GM19372 (cell line): ENCODE measurements around the gene FLOT1.

Source experiments
- ATAC-seq: cut with Tn5 transposase; IDR thresholded peaks from one replicate; pipeline ENCODE4 v1.9.1; 2021; ENCODE audit warnings: mild to moderate bottlenecking, low read depth, moderate library complexity; ENCODE audit not compliant: unreplicated experiment

FLOT1 gene, protein sequence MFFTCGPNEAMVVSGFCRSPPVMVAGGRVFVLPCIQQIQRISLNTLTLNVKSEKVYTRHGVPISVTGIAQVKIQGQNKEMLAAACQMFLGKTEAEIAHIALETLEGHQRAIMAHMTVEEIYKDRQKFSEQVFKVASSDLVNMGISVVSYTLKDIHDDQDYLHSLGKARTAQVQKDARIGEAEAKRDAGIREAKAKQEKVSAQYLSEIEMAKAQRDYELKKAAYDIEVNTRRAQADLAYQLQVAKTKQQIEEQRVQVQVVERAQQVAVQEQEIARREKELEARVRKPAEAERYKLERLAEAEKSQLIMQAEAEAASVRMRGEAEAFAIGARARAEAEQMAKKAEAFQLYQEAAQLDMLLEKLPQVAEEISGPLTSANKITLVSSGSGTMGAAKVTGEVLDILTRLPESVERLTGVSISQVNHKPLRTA

GRCh38 chr6:30742316-30743098 lies at the start of gene FLOT1:
TSS of gene FLOT1 (minus strand) at chr6:30742687. CDS start at chr6:30742189, 498 bp downstream.
- peak; percentile 73 for ATAC-seq

DNA sequence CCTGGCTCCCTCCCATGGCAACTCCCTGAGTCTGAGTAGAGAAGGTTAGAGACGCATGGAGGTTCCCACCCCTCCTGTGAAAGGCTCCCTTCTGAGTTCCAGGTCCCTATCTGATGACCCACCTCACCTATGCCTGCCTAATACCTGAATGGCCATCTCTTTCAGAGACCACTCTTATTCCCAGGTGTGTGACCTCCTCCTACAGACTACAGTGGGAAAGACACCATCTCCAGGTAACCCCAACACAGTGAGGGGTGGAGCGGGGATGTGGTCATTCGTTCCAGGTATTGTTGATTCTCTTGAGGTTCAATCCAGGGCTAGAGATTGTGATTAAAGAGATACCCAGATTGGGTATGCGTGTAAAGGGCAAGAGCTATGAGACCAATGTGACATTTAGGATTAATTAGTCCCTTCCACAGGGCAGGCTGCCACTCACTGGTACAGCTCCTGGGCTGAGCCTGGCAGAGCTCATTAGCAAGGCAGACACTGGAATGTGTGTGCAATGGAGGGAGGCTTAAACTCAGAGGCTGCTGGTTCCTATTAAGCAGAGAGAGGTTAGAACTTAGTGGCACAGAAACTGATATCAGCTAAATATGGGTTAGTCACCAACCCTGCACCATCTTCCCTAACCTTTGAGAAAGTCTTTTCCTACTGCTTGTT lies 48.4 kb upstream of the FLOT1 start:
- ATAC-seq = no peak

- ATAC-seq = no peak
Measured at GRCh38 chr6:30789606-30790005, 47.1 kb upstream of the FLOT1 start.

DNA sequence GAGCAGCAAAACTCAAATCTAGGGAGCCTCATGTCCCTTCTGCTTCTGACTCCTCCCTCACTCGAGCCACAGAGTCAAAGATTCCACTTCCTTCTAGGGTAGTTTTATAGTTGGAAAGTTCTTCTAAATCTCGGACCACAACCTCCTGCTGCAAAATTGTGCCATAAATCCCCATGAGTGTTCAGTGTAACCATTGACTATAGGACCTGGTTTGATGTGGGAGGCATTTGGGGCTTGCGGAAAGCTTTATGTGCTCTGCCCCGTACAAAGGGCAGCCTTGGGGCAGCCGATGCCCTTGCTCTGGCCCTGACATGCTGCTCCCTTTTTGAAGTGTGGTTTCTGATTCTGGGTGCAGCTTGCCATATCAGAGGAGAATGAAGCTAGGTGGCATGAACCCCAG lies 45.5 kb upstream of the FLOT1 start:
- ATAC-seq = no peak

DNA sequence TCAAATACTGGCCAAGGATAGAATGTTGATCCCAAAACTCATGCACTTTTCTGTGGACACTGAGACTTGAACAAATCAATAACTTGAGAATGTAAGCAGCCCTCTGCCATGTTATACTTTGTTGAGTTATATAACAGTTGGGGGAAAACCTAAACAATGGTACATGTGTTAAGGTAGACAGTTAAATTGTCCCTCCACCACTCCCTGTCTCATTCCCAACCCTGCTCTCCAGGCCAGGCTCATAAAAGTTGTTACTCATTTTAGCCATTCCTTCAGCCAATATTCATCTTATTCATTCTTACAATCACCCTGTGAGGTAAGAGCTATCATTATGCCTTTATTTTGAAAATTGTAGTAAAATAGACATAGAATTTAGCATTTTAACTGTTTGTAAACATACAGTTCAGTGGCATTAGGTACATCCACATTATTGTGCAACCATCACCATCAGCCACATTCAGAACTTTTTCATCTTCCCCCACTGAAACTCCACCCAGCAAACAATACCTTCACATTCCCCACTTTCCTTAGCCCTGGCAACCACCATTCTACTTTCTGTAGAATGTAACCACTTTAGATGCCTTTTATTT lies 40.0 kb upstream of the FLOT1 start:
- no peak for ATAC-seq

- ATAC-seq = no peak
Measured at GRCh38 chr6:30781743-30782424, 39.4 kb upstream of the FLOT1 start.

- no peak for ATAC-seq
Measured at GRCh38 chr6:30781395-30781742, 38.9 kb upstream of the FLOT1 start.

- no peak for ATAC-seq
Measured at GRCh38 chr6:30780642-30780920, 38.1 kb upstream of the FLOT1 start.

DNA sequence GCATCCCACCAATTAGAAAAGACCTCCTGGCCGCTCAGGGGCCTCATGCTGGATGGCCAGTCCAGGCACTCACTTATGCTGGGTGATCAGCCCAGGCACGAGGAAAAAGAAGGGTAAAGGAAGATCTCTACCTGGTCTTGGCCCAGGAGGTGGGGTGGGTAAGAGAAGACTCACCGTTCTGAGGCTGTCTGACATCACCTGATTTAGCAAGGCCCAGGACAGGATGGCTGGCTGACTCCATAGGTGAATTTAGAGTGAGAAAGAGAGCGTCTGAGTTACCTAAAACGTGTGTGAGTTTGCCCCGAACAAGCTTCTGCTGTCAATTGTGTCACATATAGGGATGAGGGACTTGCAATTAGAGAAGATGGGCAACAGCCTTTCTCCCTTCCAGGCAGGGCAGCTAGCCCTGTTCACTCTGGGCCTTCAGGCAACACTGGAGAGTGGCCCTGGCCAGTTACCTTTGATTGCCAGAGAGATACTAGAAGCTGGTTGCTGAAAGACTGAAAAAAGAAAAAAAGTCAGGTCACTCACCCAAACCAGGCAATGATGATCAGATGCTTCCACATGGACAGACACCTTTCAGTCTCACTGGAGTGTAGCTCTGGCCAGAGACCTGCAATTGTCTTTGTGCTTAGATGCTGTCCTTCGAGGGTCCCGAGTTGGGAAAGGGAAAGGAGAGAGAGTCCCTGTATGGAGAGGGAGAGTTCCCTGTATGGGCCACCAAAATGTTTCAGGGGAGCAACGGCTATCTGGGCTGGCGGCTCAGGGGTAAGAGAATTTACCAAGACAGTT lies 37.6 kb upstream of the FLOT1 start:
- ATAC-seq = no peak

DNA sequence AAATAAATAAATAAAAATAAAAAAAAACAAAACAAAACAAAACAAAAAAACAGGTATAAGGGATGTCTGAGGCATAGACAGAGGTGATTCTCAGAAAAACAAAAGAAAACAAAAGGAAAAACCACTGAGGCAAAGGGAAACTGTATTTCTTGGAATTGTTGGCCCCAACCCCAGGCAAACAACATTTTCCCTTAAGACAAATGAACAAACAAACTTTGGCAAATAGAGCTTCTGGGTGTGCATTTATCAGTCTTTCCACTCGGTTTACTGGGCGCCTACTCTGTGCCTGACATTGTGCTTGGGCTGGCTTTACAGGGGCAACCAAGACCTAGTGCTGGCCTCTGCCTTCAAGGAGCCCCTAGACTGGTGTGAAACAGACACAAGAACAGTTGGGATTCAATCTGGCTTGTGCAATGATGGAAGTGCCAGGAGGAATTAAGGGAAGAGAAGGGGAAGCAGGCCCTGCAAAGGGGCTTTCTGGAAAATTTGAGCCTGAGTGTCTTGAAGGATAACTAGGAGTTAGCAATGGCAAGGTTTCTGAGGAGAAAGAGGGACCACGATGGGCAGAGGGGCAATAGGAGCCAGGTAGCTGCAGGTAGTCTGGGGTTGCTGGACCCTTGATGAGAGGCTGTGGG lies 35.6 kb upstream of the FLOT1 start:
- ATAC-seq = no peak

GRCh38 chr6:30777155-30777485 lies 34.6 kb upstream of the FLOT1 start:
- no peak for ATAC-seq

- ATAC-seq = no peak
Measured at GRCh38 chr6:30776390-30777154, 34.1 kb upstream of the FLOT1 start.

- no peak for ATAC-seq
Measured at GRCh38 chr6:30775104-30775503, 32.6 kb upstream of the FLOT1 start.

- no peak for ATAC-seq
Measured at GRCh38 chr6:30774701-30775100, 32.2 kb upstream of the FLOT1 start.

DNA sequence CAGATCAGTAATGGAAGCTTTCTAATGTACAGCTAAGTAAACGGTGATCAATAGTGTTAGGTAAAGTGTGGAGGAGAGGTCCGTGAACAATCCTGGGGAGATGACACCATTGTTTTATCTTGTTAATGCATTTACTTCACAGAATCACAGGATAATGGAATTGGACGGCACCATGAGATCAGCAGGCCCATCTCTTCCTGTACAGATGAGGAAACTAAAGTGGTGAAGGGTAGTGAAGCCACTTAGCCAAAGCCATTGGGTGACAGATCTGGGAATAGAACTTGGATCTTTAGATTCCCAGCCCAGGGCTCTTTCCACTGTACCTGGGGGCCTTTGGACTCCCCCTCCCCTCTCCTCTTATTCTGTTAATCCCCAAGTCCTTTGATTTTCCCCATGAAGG lies 28.1 kb upstream of the FLOT1 start:
- ATAC-seq = no peak

DNA sequence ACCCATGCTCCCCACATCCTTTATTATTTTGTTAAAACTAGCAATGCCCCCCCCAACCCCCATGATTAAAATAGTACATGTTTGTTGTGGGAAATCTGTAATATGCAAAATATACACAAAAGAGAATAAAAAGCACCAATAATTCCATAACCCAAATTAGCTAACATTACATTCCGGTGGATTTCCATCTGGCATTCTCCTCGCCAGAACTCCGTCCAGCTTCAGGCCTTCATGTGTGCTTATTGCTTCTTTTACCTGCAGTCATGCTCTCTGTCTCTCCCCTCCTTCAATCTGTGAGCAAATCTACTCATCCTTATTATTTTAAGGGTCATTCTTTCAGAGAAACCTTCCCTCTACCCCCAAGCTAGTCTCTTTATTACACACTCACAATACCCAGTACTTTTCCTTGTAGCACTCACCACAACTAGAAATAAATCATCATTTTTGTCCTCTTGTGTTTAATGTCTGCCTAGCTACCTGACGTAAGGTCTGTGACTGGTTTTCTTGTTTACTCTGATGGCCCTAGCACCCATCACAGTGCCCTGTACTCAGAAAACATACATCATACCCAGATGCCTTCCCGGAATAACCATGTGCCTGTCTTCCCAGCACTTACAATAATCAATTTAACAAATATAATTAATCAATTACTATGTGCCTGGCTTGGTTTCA lies 27.5 kb upstream of the FLOT1 start:
- no peak for ATAC-seq

DNA sequence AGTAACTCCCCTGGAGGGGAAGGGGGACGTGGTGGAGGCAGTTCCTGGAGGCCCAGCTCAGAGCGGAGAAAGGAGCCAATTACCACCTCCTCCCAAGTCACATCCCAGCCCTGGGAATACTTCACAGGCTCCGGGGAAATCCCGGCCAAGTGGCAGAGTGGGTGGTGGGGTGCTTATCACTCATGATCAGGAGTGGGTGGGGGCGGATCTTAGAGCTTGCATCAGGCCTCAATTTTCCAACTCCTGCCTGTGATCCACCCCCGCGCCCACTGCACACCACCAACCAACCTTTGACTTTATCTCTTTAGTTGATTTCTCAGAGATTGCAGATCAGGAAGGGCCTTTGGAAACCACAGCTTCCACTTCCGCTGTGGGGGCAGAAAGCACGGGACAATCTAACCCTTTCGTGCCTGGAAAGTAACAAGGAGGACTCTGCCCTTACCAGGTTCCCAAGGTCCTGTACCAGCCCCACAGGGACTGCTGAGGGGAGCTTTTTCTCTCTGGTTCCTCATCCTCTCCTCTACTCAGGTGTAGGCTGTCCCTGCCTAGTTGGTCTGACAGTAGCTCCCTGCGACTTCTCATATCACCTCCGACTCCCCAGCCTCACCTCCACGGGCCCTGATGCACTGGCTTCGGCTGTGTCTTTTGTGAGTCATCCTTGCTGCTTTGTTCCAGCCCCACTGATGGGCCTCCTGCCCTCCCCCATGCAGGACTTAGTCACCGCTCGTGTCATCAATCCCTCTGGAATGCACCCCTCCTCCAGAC lies 26.8 kb upstream of the FLOT1 start:
- no peak for ATAC-seq
